GM12873 (cell line): Measurements from ENCODE around the gene USP17L28.
"Not testable (repeated sequence)": the region's sequence is repeated elsewhere in the genome, so short reads cannot be mapped to it uniquely, and the experiment has no call there.

ENCODE experiments used
- CTCF ChIP-seq: IDR thresholded peaks from 2 replicates; pipeline ENCODE4 v1.5.1; 2012; ENCODE audit warnings: low read depth, mild to moderate bottlenecking, moderate library complexity, low read length, control low read depth; ENCODE audit not compliant: insufficient read depth; ENCODE audit errors: missing control alignments

The USP17L28 gene

DNA sequence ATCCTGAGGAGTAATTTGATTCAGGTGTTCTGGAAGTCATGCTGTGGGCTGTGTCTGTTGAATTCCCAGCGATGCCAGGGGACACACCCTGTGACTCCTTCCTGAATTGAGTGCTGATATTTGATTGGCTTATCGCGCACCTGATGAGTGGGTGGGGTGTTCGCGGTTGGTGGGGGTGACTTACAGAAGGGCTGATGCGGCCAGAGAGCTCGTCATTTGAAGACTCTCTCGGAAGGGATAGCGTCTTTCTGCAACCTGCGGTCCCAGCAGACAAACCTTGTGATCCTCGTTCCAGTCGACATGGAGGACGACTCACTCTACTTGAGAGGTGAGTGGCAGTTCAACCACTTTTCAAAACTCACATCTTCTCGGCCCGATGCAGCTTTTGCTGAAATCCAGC is 14.1 kb downstream of the USP17L28 start, which contains the start of gene USP17L30:
Gene USP17L30 (plus strand): TSS at position 301 of the 400 bp plus-strand sequence. CDS start 0 bp downstream, at position 301.
- TF ChIP-seq CTCF = not testable (repeated sequence)

DNA sequence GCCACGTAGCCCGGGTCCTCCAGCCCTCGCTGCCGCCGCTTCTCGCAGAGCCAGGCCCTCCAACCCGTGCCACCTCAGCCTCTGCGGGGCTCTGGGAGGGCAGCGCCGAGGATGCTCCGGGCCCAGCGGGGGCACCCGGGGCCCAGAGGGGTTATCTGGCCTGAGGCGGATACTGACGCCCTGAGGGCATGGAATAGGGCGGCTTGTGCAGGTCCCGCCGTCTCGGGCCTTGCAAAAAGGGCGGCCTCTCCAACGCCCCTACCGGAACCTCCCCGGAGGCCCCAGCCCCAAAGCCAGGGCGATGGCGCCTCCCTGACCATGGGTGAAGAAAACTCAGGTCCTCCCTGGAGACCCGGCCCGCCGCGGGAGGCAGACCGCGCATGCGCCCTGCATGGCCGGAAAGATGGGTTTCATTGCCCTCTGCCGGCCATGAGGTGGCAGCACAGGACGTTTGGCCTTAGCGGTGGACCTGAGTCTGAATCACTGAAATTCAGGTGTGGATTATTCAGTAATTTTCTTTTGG is 32.4 kb downstream of the USP17L28 start:
- TF ChIP-seq CTCF = peak; percentile 24

DNA sequence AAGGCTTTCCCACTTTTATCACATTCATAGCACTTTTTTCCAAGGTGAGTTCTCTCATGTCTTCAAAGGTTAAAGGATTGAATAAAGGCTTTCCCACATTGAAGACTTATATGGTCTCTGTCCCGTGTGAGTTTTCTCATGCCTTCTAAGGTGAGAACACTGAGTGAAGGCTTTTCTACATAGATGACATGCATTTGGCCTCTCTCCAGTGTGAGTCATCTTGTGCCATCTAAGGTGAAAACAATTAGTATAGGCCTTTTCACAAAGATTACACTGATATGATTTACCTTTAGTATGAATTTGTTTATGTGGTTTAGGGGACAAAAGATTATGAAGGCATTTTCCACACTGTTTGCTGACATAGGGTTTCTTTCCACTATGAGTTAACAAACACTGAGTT is 35.4 kb downstream of the USP17L28 start:
- TF ChIP-seq CTCF = no peak
